Measurements from ENCODE around the gene ADCY2.

DNA sequence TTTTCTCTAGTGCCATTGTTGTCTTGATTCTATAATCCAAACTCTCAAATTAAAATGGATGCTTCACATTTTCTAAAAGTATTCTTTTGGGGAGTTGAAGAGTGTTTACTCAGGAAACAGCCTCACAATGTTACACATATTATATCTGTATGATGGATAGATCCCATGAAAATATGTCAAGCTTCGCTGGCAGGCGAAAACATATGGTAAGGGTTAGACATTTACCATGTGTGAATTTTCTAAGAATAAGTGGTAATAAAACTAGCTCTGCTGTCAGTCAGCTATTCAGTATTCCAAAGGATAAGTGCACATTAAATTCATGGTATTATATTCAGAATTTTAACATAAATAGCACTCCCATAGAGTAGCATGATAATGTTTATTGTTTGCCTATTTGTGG, 13.3 kb upstream of the ADCY2 start:
- TF ChIP-seq, protein P1, sequence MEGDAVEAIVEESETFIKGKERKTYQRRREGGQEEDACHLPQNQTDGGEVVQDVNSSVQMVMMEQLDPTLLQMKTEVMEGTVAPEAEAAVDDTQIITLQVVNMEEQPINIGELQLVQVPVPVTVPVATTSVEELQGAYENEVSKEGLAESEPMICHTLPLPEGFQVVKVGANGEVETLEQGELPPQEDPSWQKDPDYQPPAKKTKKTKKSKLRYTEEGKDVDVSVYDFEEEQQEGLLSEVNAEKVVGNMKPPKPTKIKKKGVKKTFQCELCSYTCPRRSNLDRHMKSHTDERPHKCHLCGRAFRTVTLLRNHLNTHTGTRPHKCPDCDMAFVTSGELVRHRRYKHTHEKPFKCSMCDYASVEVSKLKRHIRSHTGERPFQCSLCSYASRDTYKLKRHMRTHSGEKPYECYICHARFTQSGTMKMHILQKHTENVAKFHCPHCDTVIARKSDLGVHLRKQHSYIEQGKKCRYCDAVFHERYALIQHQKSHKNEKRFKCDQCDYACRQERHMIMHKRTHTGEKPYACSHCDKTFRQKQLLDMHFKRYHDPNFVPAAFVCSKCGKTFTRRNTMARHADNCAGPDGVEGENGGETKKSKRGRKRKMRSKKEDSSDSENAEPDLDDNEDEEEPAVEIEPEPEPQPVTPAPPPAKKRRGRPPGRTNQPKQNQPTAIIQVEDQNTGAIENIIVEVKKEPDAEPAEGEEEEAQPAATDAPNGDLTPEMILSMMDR (IDR thresholded peaks at IDR 0.05; ENCODE audit: insufficient read depth, low read length) = no peak
- TF ChIP-seq SPI1 (IDR thresholded peaks at IDR 0.05; ENCODE audit: borderline replicate concordance, low read depth) (no peak), POLR2AphosphoS5 (IDR thresholded peaks at IDR 0.05; ENCODE audit: low read depth) (no peak), GABPA (IDR thresholded peaks at IDR 0.05; ENCODE audit: low read depth) (no peak)
- TF ChIP-seq, protein P2, sequence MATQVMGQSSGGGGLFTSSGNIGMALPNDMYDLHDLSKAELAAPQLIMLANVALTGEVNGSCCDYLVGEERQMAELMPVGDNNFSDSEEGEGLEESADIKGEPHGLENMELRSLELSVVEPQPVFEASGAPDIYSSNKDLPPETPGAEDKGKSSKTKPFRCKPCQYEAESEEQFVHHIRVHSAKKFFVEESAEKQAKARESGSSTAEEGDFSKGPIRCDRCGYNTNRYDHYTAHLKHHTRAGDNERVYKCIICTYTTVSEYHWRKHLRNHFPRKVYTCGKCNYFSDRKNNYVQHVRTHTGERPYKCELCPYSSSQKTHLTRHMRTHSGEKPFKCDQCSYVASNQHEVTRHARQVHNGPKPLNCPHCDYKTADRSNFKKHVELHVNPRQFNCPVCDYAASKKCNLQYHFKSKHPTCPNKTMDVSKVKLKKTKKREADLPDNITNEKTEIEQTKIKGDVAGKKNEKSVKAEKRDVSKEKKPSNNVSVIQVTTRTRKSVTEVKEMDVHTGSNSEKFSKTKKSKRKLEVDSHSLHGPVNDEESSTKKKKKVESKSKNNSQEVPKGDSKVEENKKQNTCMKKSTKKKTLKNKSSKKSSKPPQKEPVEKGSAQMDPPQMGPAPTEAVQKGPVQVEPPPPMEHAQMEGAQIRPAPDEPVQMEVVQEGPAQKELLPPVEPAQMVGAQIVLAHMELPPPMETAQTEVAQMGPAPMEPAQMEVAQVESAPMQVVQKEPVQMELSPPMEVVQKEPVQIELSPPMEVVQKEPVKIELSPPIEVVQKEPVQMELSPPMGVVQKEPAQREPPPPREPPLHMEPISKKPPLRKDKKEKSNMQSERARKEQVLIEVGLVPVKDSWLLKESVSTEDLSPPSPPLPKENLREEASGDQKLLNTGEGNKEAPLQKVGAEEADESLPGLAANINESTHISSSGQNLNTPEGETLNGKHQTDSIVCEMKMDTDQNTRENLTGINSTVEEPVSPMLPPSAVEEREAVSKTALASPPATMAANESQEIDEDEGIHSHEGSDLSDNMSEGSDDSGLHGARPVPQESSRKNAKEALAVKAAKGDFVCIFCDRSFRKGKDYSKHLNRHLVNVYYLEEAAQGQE (IDR thresholded peaks at IDR 0.05; ENCODE audit: insufficient replicate concordance, low read depth) = no peak

Measured in HL-60 (cell line).